Measurements from ENCODE around the gene AP2A2. TPM values are rescaled to one million over a fixed set of nuclear protein-coding genes. Genes with fewer than 3 reads are reported as not detected.

Gene AP2A2
- total RNA-seq, 4 donors from 2014 or later = 21.2 to 26.1 (median 25.7) TPM

- Histone ChIP-seq H3K27me3 (no peaks in the 10 kb centered on the region), H3K9me3 (no peaks in the 10 kb centered on the region), H3K4me1 (peaks cover 32 to 42% of the 10 kb centered on the region in 2 donors), H3K4me3 (no peak overlapping the region), H3K36me3 (no peaks in the 10 kb centered on the region), H3K27ac (no peak overlapping the region)
- TF ChIP-seq POLR2A (IDR thresholded peaks at IDR 0.05) = no peak
- no peak for TF ChIP-seq CTCF (IDR thresholded peaks at IDR 0.05 in 4 of 5, conservative IDR thresholded peaks at IDR 0.05 in 1 of 5)
- DNase-seq (no peak), ATAC-seq (no peak)
- in situ Hi-C loops (cut with MboI; ENCODE audit: low sequenced_read_pairs in 4 of 4) (no loop called here), intact Hi-C loops (cut with DNase I; ENCODE audit: low total_unique reads) (loop anchor here (5.0 kb wide), 1 partner anchor 81 kb away; no protein-coding TSS in a partner anchor)
These were observed 3.1 kb downstream of the AP2A2 start for GRCh38 chr11:928786-929185.

GRCh38 chr11:929405-929804 is 3.7 kb downstream of the AP2A2 start:
- Histone ChIP-seq H3K27ac (no peak overlapping the region), H3K36me3 (no peaks in the 10 kb centered on the region), H3K4me1 (peaks cover 34 to 47% of the 10 kb centered on the region in 2 donors), H3K4me3 (no peak overlapping the region), H3K27me3 (no peaks in the 10 kb centered on the region), H3K9me3 (no peaks in the 10 kb centered on the region)
- TF ChIP-seq CTCF (IDR thresholded peaks at IDR 0.05 in 4 of 5, conservative IDR thresholded peaks at IDR 0.05 in 1 of 5) = no peak
- TF ChIP-seq POLR2A (IDR thresholded peaks at IDR 0.05) = no peak
- intact Hi-C loops (cut with DNase I; ENCODE audit: low total_unique reads) (loop anchor here (5.0 kb wide), 1 partner anchor 82 kb away; no protein-coding TSS in a partner anchor), in situ Hi-C loops (cut with MboI; ENCODE audit: low sequenced_read_pairs in 4 of 4) (no loop called here)
- no peak for ATAC-seq
- DNase-seq = no peak

- no peak for ATAC-seq
- H3K4me3 ChIP-seq = no peak overlapping the region
- no peak for TF ChIP-seq POLR2A (IDR thresholded peaks at IDR 0.05)
- no peak for TF ChIP-seq CTCF (IDR thresholded peaks at IDR 0.05 in 4 of 5, conservative IDR thresholded peaks at IDR 0.05 in 1 of 5)
- no peaks in the 10 kb centered on the region for H3K27me3 ChIP-seq
- no peaks in the 10 kb centered on the region for H3K36me3 ChIP-seq
- in situ Hi-C loops (cut with MboI; ENCODE audit: low sequenced_read_pairs in 4 of 4) = no loop called here
- no peak for DNase-seq
- H3K27ac ChIP-seq = no peak overlapping the region
- H3K9me3 ChIP-seq = no peaks in the 10 kb centered on the region
- intact Hi-C loops (cut with DNase I; ENCODE audit: low total_unique reads) = no loop called here
- peaks cover 34 to 50% of the 10 kb centered on the region in 2 donors for H3K4me1 ChIP-seq
These were observed 5.7 kb downstream of the AP2A2 start for GRCh38 chr11:931385-931784.

GRCh38 chr11:932435-932834 is 6.8 kb downstream of the AP2A2 start:
- H3K27ac ChIP-seq = peak overlapping the region; percentile 24 to 59 (median 42)
- H3K36me3 ChIP-seq = no peaks in the 10 kb centered on the region
- H3K9me3 ChIP-seq = no peaks in the 10 kb centered on the region
- TF ChIP-seq POLR2A (IDR thresholded peaks at IDR 0.05) (no peak), CTCF (IDR thresholded peaks at IDR 0.05 in 4 of 5, conservative IDR thresholded peaks at IDR 0.05 in 1 of 5) (no peak)
- peak in 1 of 2 donors; percentile 60 for ATAC-seq
- in situ Hi-C loops (cut with MboI; ENCODE audit: low sequenced_read_pairs in 4 of 4) (no loop called here), intact Hi-C loops (cut with DNase I; ENCODE audit: low total_unique reads) (no loop called here)
- peaks cover 34 to 43% of the 10 kb centered on the region in 2 donors for H3K4me1 ChIP-seq
- H3K4me3 ChIP-seq = no peak overlapping the region
- H3K27me3 ChIP-seq = no peaks in the 10 kb centered on the region
- no peak for DNase-seq
